B cell (primary cell): ENCODE data around the gene REEP5. TPM values are rescaled to one million over a fixed set of nuclear protein-coding genes. Genes with fewer than 3 reads are reported as not detected.
A peak's percentile ranks its signal among the peaks of the same experiment; 100 is the strongest.
"Not testable (repeated sequence)": the region's sequence is repeated elsewhere in the genome, so short reads cannot be mapped to it uniquely, and the experiment has no call there.

Experiments
- ATAC-seq: fragments of 200-7000 bp; cut with Tn5 transposase; one replicate; pipeline ENCODE4 v1.10.0; 2021; ENCODE audit warnings: low read depth, mild to moderate bottlenecking, moderate number of reproducible peaks, moderate library complexity
- CTCF ChIA-PET: fragments of 350-600 bp; sonication (Branson Sonifier 250); formaldehyde crosslinking; loops from one replicate; lab custom pipeline; 2021; ENCODE audit warnings: antibody characterized with exemption, inconsistent platforms; lab: Charles Lee
- POLR2A ChIA-PET: fragments of 350-600 bp; sonication (Branson Sonifier 250); formaldehyde crosslinking; loops from one replicate; lab custom pipeline; 2021; ENCODE audit warnings: antibody characterized with exemption; lab: Charles Lee
- DNase-seq: peaks from one replicate; pipeline ENCODE4 v3.0.0; 2013
- H2AFZ ChIP-seq: 2 replicates; pipeline ENCODE4 v1.6.1; 2012; ENCODE audit warnings: mild to moderate bottlenecking, low read depth, low read length; ENCODE audit not compliant: insufficient read depth, poor library complexity, severe bottlenecking
- H3K27ac ChIP-seq, 2 donors: 1 replicate in 1 of 2; 2 replicates in 1 of 2; pipeline ENCODE4 v1.5.1; 2012 to 2013; ENCODE audit warnings: low read length in 2 of 2, mild to moderate bottlenecking in 2 of 2, moderate library complexity in 1 of 2
- H3K27me3 ChIP-seq, 4 experiments: fragments of 200-600 bp in 1 of 4; sonication (generic) in 1 of 4; replicated peaks in 1 of 4; 1 replicate in 2 of 4; 2 replicates in 2 of 4; pipeline versions ENCODE4 v1.6.1 to v1.7.0; 2013 to 2016; ENCODE audit warnings: low read length in 3 of 4, mild to moderate bottlenecking in 2 of 4, mixed read lengths in 1 of 4, moderate library complexity in 1 of 4; ENCODE audit not compliant: insufficient read depth in 4 of 4, control insufficient read depth in 3 of 4; ENCODE audit errors: control extremely low read depth in 1 of 4
- H3K36me3 ChIP-seq, 2 experiments: replicated peaks in 1 of 2; 1 replicate in 1 of 2; 2 replicates in 1 of 2; pipeline versions ENCODE4 v1.6.1 to v1.7.1; 2013; ENCODE audit warnings: low read length in 1 of 2; ENCODE audit not compliant: insufficient read depth in 2 of 2, control insufficient read depth in 1 of 2; ENCODE audit errors: control extremely low read depth in 1 of 2, extremely low read depth in 1 of 2
- H3K4me1 ChIP-seq, 2 donors: fragments of 200-600 bp in 1 of 2; sonication (generic) in 1 of 2; 1 replicate in 1 of 2; 2 replicates in 1 of 2; pipeline versions ENCODE4 v1.5.1 to v1.6.1; 2013 to 2017; ENCODE audit warnings: low read length in 2 of 2; ENCODE audit not compliant: control insufficient read depth in 2 of 2, insufficient read depth in 2 of 2
- H3K4me2 ChIP-seq: replicated peaks from 2 replicates; pipeline ENCODE3; 2012; ENCODE audit warnings: mild to moderate bottlenecking, low read depth, low read length; ENCODE audit not compliant: poor library complexity, severe bottlenecking
- H3K4me3 ChIP-seq, 5 experiments: fragments of 200-600 bp in 1 of 5; sonication (generic) in 1 of 5; 1 replicate in 3 of 5; 2 replicates in 2 of 5; pipeline versions ENCODE4 v1.5.1 to v1.7.0; 2011 to 2016; ENCODE audit warnings: low read length in 4 of 5, mild to moderate bottlenecking in 4 of 5, low read depth in 2 of 5, control low read depth in 1 of 5, moderate library complexity in 1 of 5; ENCODE audit not compliant: insufficient read depth in 1 of 5; ENCODE audit errors: control extremely low read depth in 1 of 5, extremely low read depth in 1 of 5
- H3K79me2 ChIP-seq: fragments of 200-600 bp; sonication (generic); one replicate; pipeline ENCODE4 v1.6.0; 2016; ENCODE audit warnings: low read length; ENCODE audit not compliant: control insufficient read depth, insufficient read depth
- H3K9ac ChIP-seq: fragments of 200-600 bp; sonication (generic); 2 replicates; pipeline ENCODE4 v1.6.1; 2017; ENCODE audit warnings: mild to moderate bottlenecking, low read length, moderate library complexity
- H3K9me3 ChIP-seq, 3 donors: one replicate each; pipeline versions ENCODE4 v1.6.1 to v1.7.1; 2013; ENCODE audit warnings: low read length in 2 of 3; ENCODE audit not compliant: control insufficient read depth in 2 of 3, insufficient read depth in 1 of 3; ENCODE audit errors: control extremely low read depth in 1 of 3
- H4K20me1 ChIP-seq: 2 replicates; pipeline ENCODE4 v1.6.0; 2012; ENCODE audit warnings: mild to moderate bottlenecking, low read length; ENCODE audit not compliant: insufficient read depth, control insufficient read depth, poor library complexity, severe bottlenecking
- H3K27ac Mint-ChIP-seq: one replicate; pipeline ENCODE4 v1.8.0; 2021; ENCODE audit warnings: mixed read lengths
- H3K27me3 Mint-ChIP-seq: one replicate; pipeline ENCODE4 v1.8.0; 2021; ENCODE audit warnings: mixed read lengths
- H3K4me1 Mint-ChIP-seq: one replicate; pipeline ENCODE4 v1.8.0; 2021; ENCODE audit warnings: mixed read lengths
- H3K4me3 Mint-ChIP-seq: one replicate; pipeline ENCODE4 v1.8.0; 2021; ENCODE audit warnings: mixed read lengths
- H3K9me3 Mint-ChIP-seq: one replicate; pipeline ENCODE4 v1.8.0; 2022; ENCODE audit warnings: mixed read lengths; ENCODE audit not compliant: insufficient read depth
- EZH2 ChIP-seq: IDR thresholded peaks from 2 replicates; pipeline ENCODE4 v1.6.1; 2012; ENCODE audit warnings: borderline replicate concordance, low read depth, mild to moderate bottlenecking, moderate library complexity, low read length; ENCODE audit not compliant: insufficient read depth, poor library complexity, severe bottlenecking
- WGBS: methylation state at CpG from one replicate; pipeline ENCODE4 v1.1.5; 2013; ENCODE audit warnings: missing lambda C conversion rate; ENCODE audit not compliant: insufficient coverage; 5-methylcytosine and 5-hydroxymethylcytosine counted together
- intact Hi-C: fragments of 100-400 bp; cut with micrococcal nuclease; formaldehyde crosslinking; loops from one replicate; pipeline ENCODE4 v1.10.0; 2022
- polyA plus RNA-seq: library from polyadenylated mRNA; depleted of rRNA; stranded (reverse); fragments of >200 nt; gene quantifications from 2 replicates; pipeline ENCODE4 v1.2.3, GENCODE V29; 2012
- total RNA-seq, 2 donors: library from RNA; stranded (reverse); fragments of 120-200 nt in 1 of 2; gene quantifications; 1 replicate in 1 of 2; 2 replicates in 1 of 2; pipeline versions ENCODE4 v1.2.3 to v1.2.4, GENCODE V29; 2013 to 2022
- TF ChIP-seq, protein P1 (sequence below): fragments of 200-600 bp; IDR thresholded peaks from one replicate; pipeline ENCODE4 v1.8.0; 2022; ENCODE audit warnings: antibody characterized with exemption, mild to moderate bottlenecking

The REEP5 gene
- total and polyA plus RNA-seq, 2 donors (not counting 1 experiment from before 2014, with no cell fraction given): 39.2 to 55.9 TPM

DNA sequence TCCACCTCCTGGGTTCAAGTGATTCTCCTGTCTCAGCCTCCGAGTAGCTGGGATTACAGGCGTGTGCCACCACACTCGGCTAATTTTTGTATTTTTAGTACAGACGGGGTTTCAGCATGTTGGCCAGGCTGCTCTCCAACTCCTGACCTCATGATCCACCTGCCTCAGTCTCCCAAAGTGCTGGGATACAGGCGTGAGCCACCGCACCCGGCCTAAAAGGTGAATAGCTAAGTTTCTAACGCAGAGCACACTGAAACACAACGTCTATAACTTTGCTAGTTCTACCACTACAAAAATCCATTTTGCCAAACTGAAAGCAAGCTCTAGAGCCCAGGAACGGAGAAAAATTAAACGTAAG lies 61.5 kb downstream of the REEP5 start:
- H3K27me3 Mint-ChIP-seq: peaks cover 20% of the 10 kb centered on the region
- H3K4me1 Mint-ChIP-seq: peaks cover 30% of the 10 kb centered on the region
- peak overlapping the region; percentile 98 for H3K4me3 Mint-ChIP-seq
- H3K27ac ChIP-seq: peak overlapping the region; percentile 83 to 92
- ChIA-PET POLR2A (interaction anchor here (0.6 to 1.7 kb wide), 4 partner anchors 12 to 116 kb away, joined by 4 to 9 read pairs (median 6); partner anchors contain the start of genes DCP2 and REEP5), CTCF (interaction anchor here (1.1 to 2.8 kb wide), 10 partner anchors 12 to 168 kb away, joined by 3 to 18 read pairs (median 4); partner anchors contain the start of gene DCP2)
- not testable (repeated sequence) for ATAC-seq, H3K9me3 ChIP-seq, H4K20me1 ChIP-seq, H3K9me3 Mint-ChIP-seq, H3K27me3 ChIP-seq, DNase-seq
- intact Hi-C loops: loop anchor here (2.0 to 5.0 kb wide), 3 partner anchors 154 to 652 kb away; partner anchors contain the start of gene YTHDC2
- H3K4me2 ChIP-seq: peak overlapping the region; percentile 75
- H2AFZ ChIP-seq: peak overlapping the region; percentile 91
- H3K9ac ChIP-seq: peak overlapping the region; percentile 99
- H3K27ac Mint-ChIP-seq: peak overlapping the region; percentile 93
- H3K4me1 ChIP-seq: peaks cover 17 to 19% of the 10 kb centered on the region in 2 donors
- H3K4me3 ChIP-seq: peak overlapping the region; percentile 77 to 99 (median 95)
- H3K36me3 ChIP-seq: peaks cover 4 to 17% of the 10 kb centered on the region in 2 experiments
- peaks cover 39% of the 10 kb centered on the region for H3K79me2 ChIP-seq
- WGBS: 85% methylated on average over 8 of the region's 11 CpGs

DNA sequence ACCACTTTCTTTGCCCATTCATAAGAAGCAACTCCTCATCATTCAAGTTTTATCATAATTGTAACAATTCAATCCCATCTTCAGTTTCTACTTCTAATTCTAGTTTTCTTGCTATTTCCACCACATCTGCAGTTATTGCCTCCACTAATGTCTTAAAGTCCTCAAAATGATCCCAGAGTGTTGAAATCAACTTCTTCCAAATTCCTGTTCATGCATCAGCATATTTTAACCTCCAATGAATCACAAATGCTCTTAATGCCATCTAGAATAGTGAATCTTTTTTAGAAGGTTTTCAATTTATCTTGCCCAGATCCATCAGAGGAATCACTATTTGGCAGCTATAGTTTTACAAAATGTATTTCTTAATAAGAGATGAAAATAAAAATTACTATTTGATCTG lies 64.2 kb downstream of the REEP5 start:
- CTCF ChIA-PET: interaction anchor here (0.7 kb wide), 1 partner anchor 56 kb away, joined by 4 read pairs; no protein-coding TSS in a partner anchor

More for the DNA sequence above, 64.2 kb downstream of the REEP5 start:
- Mint-ChIP-seq H3K4me3 (no peak overlapping the region), H3K4me1 (peaks cover 22% of the 10 kb centered on the region), H3K27me3 (peaks cover 32% of the 10 kb centered on the region), H3K27ac (no peak overlapping the region), H3K9me3 (peaks cover 5% of the 10 kb centered on the region)
- Histone ChIP-seq H3K4me3 (no peak overlapping the region), H4K20me1 (no peaks in the 10 kb centered on the region), H2AFZ (no peak overlapping the region), H3K9me3 (peaks cover 0 to 12% (median 1%) of the 10 kb centered on the region in 3 donors), H3K79me2 (peaks cover 26% of the 10 kb centered on the region), H3K27ac (no peak overlapping the region), H3K9ac (no peak overlapping the region), H3K4me1 (peaks cover 13 to 19% of the 10 kb centered on the region in 2 donors), H3K36me3 (no peaks in the 10 kb centered on the region), H3K27me3 (peaks cover 0 to 13% (median 10%) of the 10 kb centered on the region in 4 experiments), H3K4me2 (no peak overlapping the region)
- DNase-seq (no peak), ATAC-seq (no peak)
- POLR2A ChIA-PET: no interaction called here
- TF ChIP-seq, protein P1, sequence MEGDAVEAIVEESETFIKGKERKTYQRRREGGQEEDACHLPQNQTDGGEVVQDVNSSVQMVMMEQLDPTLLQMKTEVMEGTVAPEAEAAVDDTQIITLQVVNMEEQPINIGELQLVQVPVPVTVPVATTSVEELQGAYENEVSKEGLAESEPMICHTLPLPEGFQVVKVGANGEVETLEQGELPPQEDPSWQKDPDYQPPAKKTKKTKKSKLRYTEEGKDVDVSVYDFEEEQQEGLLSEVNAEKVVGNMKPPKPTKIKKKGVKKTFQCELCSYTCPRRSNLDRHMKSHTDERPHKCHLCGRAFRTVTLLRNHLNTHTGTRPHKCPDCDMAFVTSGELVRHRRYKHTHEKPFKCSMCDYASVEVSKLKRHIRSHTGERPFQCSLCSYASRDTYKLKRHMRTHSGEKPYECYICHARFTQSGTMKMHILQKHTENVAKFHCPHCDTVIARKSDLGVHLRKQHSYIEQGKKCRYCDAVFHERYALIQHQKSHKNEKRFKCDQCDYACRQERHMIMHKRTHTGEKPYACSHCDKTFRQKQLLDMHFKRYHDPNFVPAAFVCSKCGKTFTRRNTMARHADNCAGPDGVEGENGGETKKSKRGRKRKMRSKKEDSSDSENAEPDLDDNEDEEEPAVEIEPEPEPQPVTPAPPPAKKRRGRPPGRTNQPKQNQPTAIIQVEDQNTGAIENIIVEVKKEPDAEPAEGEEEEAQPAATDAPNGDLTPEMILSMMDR: no peak
- TF ChIP-seq EZH2: no peak
- intact Hi-C loops: no loop called here
